ENCODE data around the gene SRPK2. TPM values are rescaled to one million over a fixed set of nuclear protein-coding genes. Genes with fewer than 3 reads are reported as not detected.

Gene SRPK2
- polyA plus RNA-seq, 6 donors from 2014 or later, result 50.6 to 65.5 (median 56.1) TPM

DNA sequence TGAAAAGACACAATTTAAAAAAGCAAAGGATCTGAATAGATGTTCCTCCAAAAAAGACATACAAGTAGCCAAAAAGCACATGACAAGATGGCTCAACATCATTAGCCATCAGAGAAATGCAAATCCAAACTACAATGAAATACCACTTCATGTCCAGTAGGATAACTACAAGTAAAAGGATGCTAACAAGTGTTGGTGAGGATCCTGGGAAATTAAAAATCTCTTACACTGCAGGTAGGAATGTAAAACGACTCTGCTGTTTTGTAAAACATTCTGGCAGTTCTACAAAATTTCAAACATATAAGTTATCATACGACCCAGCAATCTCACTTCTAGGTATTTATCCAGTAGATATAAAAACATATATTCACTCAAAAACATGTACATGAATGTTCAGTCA lies 161.3 kb downstream of the SRPK2 start:
- Mint-ChIP-seq H3K36me3 (peaks cover 0 to 14% of the 10 kb centered on the region in 2 donors), H3K27me3 (no peaks in the 10 kb centered on the region), H3K4me1 (peaks cover 17 to 34% (median 17%) of the 10 kb centered on the region in 3 donors), H3K9me3 (peaks cover 0 to 8% (median 3%) of the 10 kb centered on the region in 7 donors), H3K27ac (peak overlapping the region in 1 of 6 donors; percentile 63), H3K4me3 (no peak overlapping the region)
- DNase-seq (no peak), ATAC-seq (ENCODE audit: low read depth in 2 of 2) (no peak)

GRCh38 chr7:105224884-105225651 lies 163.7 kb downstream of the SRPK2 start:
- Mint-ChIP-seq H3K9me3 (peaks cover 0 to 8% (median 3%) of the 10 kb centered on the region in 7 donors), H3K27me3 (no peaks in the 10 kb centered on the region), H3K4me1 (peaks cover 18 to 44% (median 25%) of the 10 kb centered on the region in 3 donors), H3K27ac (peak overlapping the region in 4 of 6 donors; percentile 51 to 90 (median 79)), H3K4me3 (peak overlapping the region in 3 of 8 donors; percentile 20 to 69 (median 45)), H3K36me3 (peaks cover 0 to 8% of the 10 kb centered on the region in 2 donors)
- ATAC-seq (ENCODE audit: low read depth in 2 of 2), result peak; percentile 73 to 81
- DNase-seq, result no peak

GRCh38 chr7:105222953-105223352 lies 165.8 kb downstream of the SRPK2 start:
- DNase-seq (no peak), ATAC-seq (ENCODE audit: low read depth in 2 of 2) (no peak)
- Mint-ChIP-seq H3K27me3 (no peaks in the 10 kb centered on the region), H3K27ac (peak overlapping the region in 1 of 6 donors; percentile 39), H3K36me3 (peaks cover 0 to 8% of the 10 kb centered on the region in 2 donors), H3K9me3 (peaks cover 0 to 8% (median 0%) of the 10 kb centered on the region in 7 donors), H3K4me3 (no peak overlapping the region), H3K4me1 (peaks cover 16 to 40% (median 28%) of the 10 kb centered on the region in 3 donors)

GRCh38 chr7:105219771-105220160 lies 169.0 kb downstream of the SRPK2 start:
- Mint-ChIP-seq H3K4me1 (peaks cover 28 to 54% (median 35%) of the 10 kb centered on the region in 3 donors), H3K4me3 (no peak overlapping the region), H3K27ac (no peak overlapping the region), H3K36me3 (peaks cover 0 to 4% of the 10 kb centered on the region in 2 donors), H3K27me3 (no peaks in the 10 kb centered on the region), H3K9me3 (no peaks in the 10 kb centered on the region)
- DNase-seq, result no peak
- ATAC-seq (ENCODE audit: low read depth in 2 of 2), result no peak

GRCh38 chr7:105218939-105219770 lies 169.6 kb downstream of the SRPK2 start:
- Mint-ChIP-seq H3K9me3 (no peaks in the 10 kb centered on the region), H3K4me3 (no peak overlapping the region), H3K27ac (peak overlapping the region in 2 of 6 donors; percentile 25 to 27), H3K4me1 (peaks cover 27 to 55% (median 34%) of the 10 kb centered on the region in 3 donors), H3K36me3 (peaks cover 0 to 4% of the 10 kb centered on the region in 2 donors), H3K27me3 (no peaks in the 10 kb centered on the region)
- ATAC-seq (ENCODE audit: low read depth in 2 of 2) (no peak), DNase-seq (no peak)

GRCh38 chr7:105218215-105218614 lies 170.5 kb downstream of the SRPK2 start:
- Mint-ChIP-seq H3K27me3 (no peaks in the 10 kb centered on the region), H3K9me3 (no peaks in the 10 kb centered on the region), H3K4me1 (peaks cover 35 to 59% (median 39%) of the 10 kb centered on the region in 3 donors), H3K27ac (no peak overlapping the region), H3K4me3 (no peak overlapping the region), H3K36me3 (peaks cover 0 to 4% of the 10 kb centered on the region in 2 donors)
- DNase-seq, result no peak
- ATAC-seq (ENCODE audit: low read depth in 2 of 2), result no peak

DNA sequence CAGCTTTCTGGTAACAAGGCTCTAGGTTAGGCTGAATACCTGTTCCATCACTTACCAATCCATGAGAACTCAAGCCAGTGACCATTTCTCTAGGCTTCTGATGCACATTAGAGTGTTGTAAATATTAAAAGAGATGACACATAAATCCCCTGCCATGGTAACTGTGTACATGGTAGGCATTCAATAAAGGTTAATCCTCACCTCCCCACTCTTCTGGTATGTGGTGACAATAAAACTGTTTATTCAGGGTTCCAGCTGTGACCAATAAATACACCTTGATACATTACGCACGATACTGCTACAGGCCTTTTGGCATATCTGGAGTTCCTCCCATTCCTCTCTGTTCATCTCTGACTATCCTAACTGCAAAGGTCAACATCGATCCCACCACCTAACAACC lies 171.9 kb downstream of the SRPK2 start:
- Mint-ChIP-seq H3K36me3 (peaks cover 0 to 4% of the 10 kb centered on the region in 2 donors), H3K9me3 (no peaks in the 10 kb centered on the region), H3K27me3 (no peaks in the 10 kb centered on the region), H3K27ac (peak overlapping the region in 3 of 6 donors; percentile 4 to 68 (median 4)), H3K4me3 (no peak overlapping the region), H3K4me1 (peaks cover 47 to 67% (median 48%) of the 10 kb centered on the region in 3 donors)
- no peak for DNase-seq
- no peak for ATAC-seq (ENCODE audit: low read depth in 2 of 2)

- peaks cover 0 to 4% of the 10 kb centered on the region in 2 donors for H3K36me3 Mint-ChIP-seq
- H3K9me3 Mint-ChIP-seq, result no peaks in the 10 kb centered on the region
- H3K4me3 Mint-ChIP-seq, result no peak overlapping the region
- H3K27me3 Mint-ChIP-seq, result no peaks in the 10 kb centered on the region
- DNase-seq (no peak), ATAC-seq (ENCODE audit: low read depth in 2 of 2) (no peak)
- peak overlapping the region in 1 of 6 donors; percentile 10 for H3K27ac Mint-ChIP-seq
- peaks cover 52 to 70% (median 52%) of the 10 kb centered on the region in 3 donors for H3K4me1 Mint-ChIP-seq
Measured at GRCh38 chr7:105215821-105216220, 172.9 kb downstream of the SRPK2 start.

DNA sequence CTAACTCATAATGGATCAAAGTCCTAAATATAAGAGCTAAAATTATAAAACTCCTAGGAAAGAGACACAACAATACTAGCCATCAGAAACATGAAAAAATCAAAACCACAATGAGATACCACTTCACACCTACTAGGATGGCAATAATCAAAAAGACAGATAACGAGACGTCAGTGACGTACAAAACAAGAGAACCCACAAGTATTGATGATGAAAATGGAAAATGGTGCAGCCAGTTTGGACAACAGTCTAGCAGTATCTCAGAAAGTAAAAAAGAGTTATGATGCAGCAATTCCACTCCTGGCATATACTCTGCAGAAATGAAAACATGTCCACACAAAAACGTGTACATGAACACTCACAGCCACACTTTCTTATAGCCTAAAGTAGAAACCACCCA lies 173.5 kb downstream of the SRPK2 start:
- Mint-ChIP-seq H3K4me1 (peaks cover 58 to 76% (median 59%) of the 10 kb centered on the region in 3 donors), H3K4me3 (no peak overlapping the region), H3K27me3 (no peaks in the 10 kb centered on the region), H3K36me3 (peaks cover 0 to 4% of the 10 kb centered on the region in 2 donors), H3K27ac (peak overlapping the region in 1 of 6 donors; percentile 31), H3K9me3 (no peaks in the 10 kb centered on the region)
- ATAC-seq (ENCODE audit: low read depth in 2 of 2) (no peak), DNase-seq (no peak)

GRCh38 chr7:105213611-105214010 lies 175.1 kb downstream of the SRPK2 start:
- H3K36me3 Mint-ChIP-seq, result peaks cover 0 to 4% of the 10 kb centered on the region in 2 donors
- no peaks in the 10 kb centered on the region for H3K9me3 Mint-ChIP-seq
- peaks cover 65 to 87% (median 69%) of the 10 kb centered on the region in 3 donors for H3K4me1 Mint-ChIP-seq
- DNase-seq (no peak), ATAC-seq (ENCODE audit: low read depth in 2 of 2) (peak; percentile 42 to 50)
- H3K27ac Mint-ChIP-seq, result peak overlapping the region in 5 of 6 donors; percentile 29 to 92 (median 88)
- no peak overlapping the region for H3K4me3 Mint-ChIP-seq
- H3K27me3 Mint-ChIP-seq, result no peaks in the 10 kb centered on the region

DNA sequence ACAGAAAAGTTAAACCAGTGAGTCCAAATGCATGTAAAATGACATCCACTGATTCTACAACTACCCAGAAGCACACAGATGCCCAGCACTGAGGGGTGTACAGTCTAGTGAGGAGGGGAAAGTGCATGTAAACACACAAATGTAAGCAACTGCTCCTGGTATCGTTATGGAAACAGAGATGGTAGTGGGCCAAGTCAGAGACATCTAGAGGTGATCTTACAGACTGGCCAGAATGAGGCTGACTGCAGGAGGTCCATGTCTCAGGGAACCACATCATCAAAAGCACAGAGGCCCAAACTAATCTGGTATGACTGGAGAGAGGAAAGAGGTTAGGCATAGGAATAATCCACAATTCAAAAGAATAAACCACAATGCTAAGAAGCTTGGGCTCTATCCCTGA lies 176.5 kb downstream of the SRPK2 start:
- peaks cover 0 to 4% of the 10 kb centered on the region in 2 donors for H3K36me3 Mint-ChIP-seq

DNA sequence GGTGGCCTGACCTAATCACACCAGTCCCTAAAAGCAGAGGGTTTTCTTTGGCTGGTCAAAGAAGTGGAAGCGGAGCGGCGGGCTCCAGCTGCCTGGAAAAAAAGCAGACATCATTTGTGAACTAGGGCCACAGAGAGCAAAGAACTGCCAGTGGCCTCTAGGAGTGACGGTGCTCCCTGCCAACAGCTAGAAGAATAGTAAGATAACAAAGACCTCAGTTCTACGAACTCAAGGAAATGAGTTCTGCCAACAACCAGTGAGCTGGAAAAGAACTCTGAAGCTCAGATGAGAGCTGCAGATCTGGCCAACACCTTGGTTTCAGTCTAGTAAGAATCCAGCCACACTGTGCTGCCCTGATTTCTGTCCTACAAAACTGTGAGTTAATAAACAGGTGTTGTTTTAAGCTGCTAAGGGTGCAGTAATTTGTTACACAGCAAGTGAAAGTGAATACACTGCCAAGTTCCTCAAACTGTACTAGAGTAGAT lies 178.0 kb downstream of the SRPK2 start:
- ATAC-seq (ENCODE audit: low read depth in 2 of 2) (peak; percentile 86 to 88), DNase-seq (peak; percentile 51)
- H3K27me3 Mint-ChIP-seq, result no peaks in the 10 kb centered on the region
- H3K4me1 Mint-ChIP-seq, result peaks cover 76 to 85% (median 78%) of the 10 kb centered on the region in 3 donors
- H3K27ac Mint-ChIP-seq, result peak overlapping the region; percentile 88 to 95 (median 94)
- no peaks in the 10 kb centered on the region for H3K9me3 Mint-ChIP-seq
- peaks cover 0 to 4% of the 10 kb centered on the region in 2 donors for H3K36me3 Mint-ChIP-seq
- H3K4me3 Mint-ChIP-seq, result peak overlapping the region; percentile 16 to 85 (median 70)

More for the DNA sequence above, 176.5 kb downstream of the SRPK2 start:
- ATAC-seq (ENCODE audit: low read depth in 2 of 2) (no peak), DNase-seq (no peak)
- peak overlapping the region in 4 of 6 donors; percentile 62 to 88 (median 80) for H3K27ac Mint-ChIP-seq
- H3K4me1 Mint-ChIP-seq, result peaks cover 73 to 91% (median 78%) of the 10 kb centered on the region in 3 donors
- no peaks in the 10 kb centered on the region for H3K27me3 Mint-ChIP-seq
- H3K4me3 Mint-ChIP-seq, result no peak overlapping the region
- H3K9me3 Mint-ChIP-seq, result no peaks in the 10 kb centered on the region

GRCh38 chr7:105209870-105210269 lies 178.9 kb downstream of the SRPK2 start:
- no peak for ATAC-seq (ENCODE audit: low read depth in 2 of 2)
- H3K4me3 Mint-ChIP-seq, result peak overlapping the region in 3 of 8 donors; percentile 61 to 85 (median 68)
- no peaks in the 10 kb centered on the region for H3K36me3 Mint-ChIP-seq
- peak overlapping the region in 3 of 6 donors; percentile 88 to 94 (median 94) for H3K27ac Mint-ChIP-seq
- H3K4me1 Mint-ChIP-seq, result peaks cover 76 to 82% (median 79%) of the 10 kb centered on the region in 3 donors
- H3K27me3 Mint-ChIP-seq, result no peaks in the 10 kb centered on the region
- no peaks in the 10 kb centered on the region for H3K9me3 Mint-ChIP-seq
- DNase-seq, result no peak
